Measurements from ENCODE around the gene SIK3. TPM values are rescaled to one million over a fixed set of nuclear protein-coding genes. Genes with fewer than 3 reads are reported as not detected.

SIK3 gene
- total RNA-seq, 1 experiment from 2014 or later: 34.4 TPM

GRCh38 chr11:116951762-116952161, 146.5 kb downstream of the SIK3 start:
- no peak overlapping the region for H3K4me3 Mint-ChIP-seq
- CTCF ChIA-PET: no interaction called here
- no peak for TF ChIP-seq ARID4B (CRISPR knock-in tag; IDR thresholded peaks at IDR 0.05; ENCODE audit: borderline replicate concordance)
- TF ChIP-seq ZNF416 (CRISPR knock-in tag; IDR thresholded peaks at IDR 0.05): no peak
- no peak for TF ChIP-seq OVOL2 (CRISPR knock-in tag; IDR thresholded peaks at IDR 0.05; ENCODE audit: borderline replicate concordance)
- no peak for TF ChIP-seq PREB (CRISPR knock-in tag; IDR thresholded peaks at IDR 0.05; ENCODE audit: borderline replicate concordance)
- TF ChIP-seq E2F5 (CRISPR knock-in tag; IDR thresholded peaks at IDR 0.05): no peak
- TF ChIP-seq AR (CRISPR knock-in tag; IDR thresholded peaks at IDR 0.05): no peak
- no peak for TF ChIP-seq ZNF263 (CRISPR knock-in tag; IDR thresholded peaks at IDR 0.05; ENCODE audit: low read depth)
- no peak for TF ChIP-seq USF2 (CRISPR knock-in tag; IDR thresholded peaks at IDR 0.05)
- no peak for TF ChIP-seq TEAD1 (CRISPR knock-in tag; IDR thresholded peaks at IDR 0.05)
- TF ChIP-seq EMX1 (CRISPR knock-in tag; IDR thresholded peaks at IDR 0.05): no peak

GRCh38 chr11:116950210-116950609, 148.0 kb downstream of the SIK3 start:
- CTCF ChIA-PET: no interaction called here
- H3K27ac Mint-ChIP-seq: no peak overlapping the region
- TF ChIP-seq IRF2 (CRISPR knock-in tag; IDR thresholded peaks at IDR 0.05; ENCODE audit: borderline replicate concordance, low read depth): no peak
- TF ChIP-seq HMGXB4 (CRISPR knock-in tag; IDR thresholded peaks at IDR 0.05): no peak
- no peak for TF ChIP-seq SOX15 (CRISPR knock-in tag; IDR thresholded peaks at IDR 0.05)
- no peak for TF ChIP-seq ATF6 (CRISPR knock-in tag; IDR thresholded peaks at IDR 0.05)
- no peak for TF ChIP-seq ERG (CRISPR knock-in tag; IDR thresholded peaks at IDR 0.05)
- TF ChIP-seq ZNF416 (CRISPR knock-in tag; IDR thresholded peaks at IDR 0.05): no peak
- no peak for TF ChIP-seq MYBL2 (CRISPR knock-in tag; IDR thresholded peaks at IDR 0.05)
- TF ChIP-seq FOXJ3 (CRISPR knock-in tag; IDR thresholded peaks at IDR 0.05; ENCODE audit: borderline replicate concordance): no peak
- no peak for TF ChIP-seq ESRRA (CRISPR knock-in tag; IDR thresholded peaks at IDR 0.05; ENCODE audit: borderline replicate concordance)
- TF ChIP-seq ZNF671 (CRISPR knock-in tag; IDR thresholded peaks at IDR 0.05): no peak
- TF ChIP-seq GABPB1 (CRISPR knock-in tag; IDR thresholded peaks at IDR 0.05): no peak

More at GRCh38 chr11:116951762-116952161, 146.5 kb downstream of the SIK3 start:
- ATAC-seq (no peak), DNase-seq (ENCODE audit: low spot score) (no peak)
- no peak overlapping the region for H3K27ac Mint-ChIP-seq
- H3K27me3 Mint-ChIP-seq (ENCODE audit: low read depth): no peaks in the 10 kb centered on the region
- H3K4me1 Mint-ChIP-seq: peaks cover 21% of the 10 kb centered on the region
- H3K36me3 Mint-ChIP-seq: 0 out of 2 replicates have a peak, but pooled peaks cover 4% of the 10 kb centered on the region
- POLR2A ChIA-PET: no interaction called here
- H3K9me3 Mint-ChIP-seq: no peaks in the 10 kb centered on the region

More at GRCh38 chr11:116950210-116950609, 148.0 kb downstream of the SIK3 start:
- Mint-ChIP-seq H3K4me1 (peaks cover 10% of the 10 kb centered on the region), H3K36me3 (peaks cover 4% of the 10 kb centered on the region; the same call in 1 of the 2 replicates), H3K27me3 (ENCODE audit: low read depth) (no peaks in the 10 kb centered on the region), H3K4me3 (no peak overlapping the region), H3K9me3 (no peaks in the 10 kb centered on the region)
- DNase-seq (ENCODE audit: low spot score) (no peak), ATAC-seq (no peak)
- POLR2A ChIA-PET: no interaction called here

Data from WTC11 (cell line).